Liver (tissue), 3 donors: ENCODE data around the gene PRPF31.

ENCODE experiments used
- ATF3 ChIP-seq: IDR thresholded peaks from 2 replicates; pipeline ENCODE4 v1.6.1; 2016; ENCODE audit warnings: antibody characterized with exemption
- CTCF ChIP-seq: fragments of 150-350 bp; IDR thresholded peaks from 2 replicates; pipeline ENCODE4 v1.5.1; 2017; ENCODE audit warnings: improper control_type of control experiment, low read depth, low read length; ENCODE audit not compliant: missing input control
- JUND ChIP-seq, 2 donors: IDR thresholded peaks; 2 replicates each; pipeline ENCODE4 v1.6.1; 2016; ENCODE audit warnings: antibody characterized with exemption in 2 of 2
- NR2F2 ChIP-seq: IDR thresholded peaks from 2 replicates; pipeline ENCODE4 v1.6.1; 2016; ENCODE audit warnings: antibody characterized with exemption
- RAD21 ChIP-seq, 2 donors: IDR thresholded peaks; 2 replicates each; pipeline ENCODE4 v1.6.1; 2016; ENCODE audit warnings: antibody characterized with exemption in 2 of 2, mild to moderate bottlenecking in 2 of 2
- RXRA ChIP-seq, 2 donors: IDR thresholded peaks; 2 replicates each; pipeline ENCODE4 v1.6.1; 2017 to 2018; ENCODE audit warnings: antibody characterized with exemption in 2 of 2, mild to moderate bottlenecking in 1 of 2
- TAF1 ChIP-seq: conservative IDR thresholded peaks from 2 replicates; pipeline ENCODE4 v1.6.1; 2016; ENCODE audit warnings: antibody characterized with exemption, mild to moderate bottlenecking
- YY1 ChIP-seq: IDR thresholded peaks from 2 replicates; pipeline ENCODE4 v1.6.1; 2016; ENCODE audit warnings: antibody characterized with exemption, mild to moderate bottlenecking
- donor health status: healthy.
- donor health status: healthy.

GRCh38 chr19:54178581-54179261, 63.2 kb downstream of the PRPF31 start:
- no peak for TF ChIP-seq NR2F2
- no peak for TF ChIP-seq CTCF
- TF ChIP-seq RAD21 (IDR thresholded peaks at IDR 0.05) = no peak
- TF ChIP-seq YY1 = no peak
- TF ChIP-seq TAF1 = no peak
- no peak for TF ChIP-seq JUND (IDR thresholded peaks at IDR 0.05)
- TF ChIP-seq ATF3 = no peak
- TF ChIP-seq RXRA (IDR thresholded peaks at IDR 0.05) = no peak
